ENCODE measurements around the gene FOCAD. TPM values are rescaled to one million over a fixed set of nuclear protein-coding genes. Genes with fewer than 3 reads are reported as not detected.

The FOCAD gene
- total RNA-seq, 2 donors from 2014 or later, result 21.5 to 85.7 TPM

DNA sequence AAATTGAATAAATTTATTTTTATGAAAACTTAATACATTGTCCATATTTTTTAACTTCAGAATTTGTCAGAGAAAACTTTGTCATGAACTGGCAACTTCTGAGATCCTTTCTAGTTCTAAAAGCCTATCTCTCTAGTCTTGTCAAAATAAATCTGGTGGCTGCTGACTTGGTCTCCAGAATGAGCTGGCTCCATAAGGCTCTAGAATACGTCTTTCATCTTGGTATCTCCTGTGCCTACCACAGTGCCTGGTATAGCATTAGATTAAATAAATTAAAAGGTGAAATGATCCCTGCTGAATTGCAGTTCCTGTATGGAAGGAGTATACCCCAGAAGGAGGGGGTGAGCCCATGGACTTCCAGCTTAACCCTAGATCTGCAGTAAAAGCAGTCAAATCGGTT is 2.6 kb upstream of the FOCAD start:
- intact Hi-C loops (cut with DNase I), result no loop called here
- no peak overlapping the region for H3K27ac ChIP-seq
- H3K4me1 ChIP-seq, result peaks cover 23% of the 10 kb centered on the region
- DNase-seq (no peak), ATAC-seq (no peak)
- no peak overlapping the region for H3K4me3 ChIP-seq
- 85 to 94% methylated on average over 2 of the region's 2 CpGs for WGBS, 2 donors
- no peaks in the 10 kb centered on the region for H3K36me3 ChIP-seq (replicated peaks in 1 of 2; ENCODE audit: insufficient read depth in 1 of 2, low read depth in 2 of 2)
- TF ChIP-seq, protein P1, sequence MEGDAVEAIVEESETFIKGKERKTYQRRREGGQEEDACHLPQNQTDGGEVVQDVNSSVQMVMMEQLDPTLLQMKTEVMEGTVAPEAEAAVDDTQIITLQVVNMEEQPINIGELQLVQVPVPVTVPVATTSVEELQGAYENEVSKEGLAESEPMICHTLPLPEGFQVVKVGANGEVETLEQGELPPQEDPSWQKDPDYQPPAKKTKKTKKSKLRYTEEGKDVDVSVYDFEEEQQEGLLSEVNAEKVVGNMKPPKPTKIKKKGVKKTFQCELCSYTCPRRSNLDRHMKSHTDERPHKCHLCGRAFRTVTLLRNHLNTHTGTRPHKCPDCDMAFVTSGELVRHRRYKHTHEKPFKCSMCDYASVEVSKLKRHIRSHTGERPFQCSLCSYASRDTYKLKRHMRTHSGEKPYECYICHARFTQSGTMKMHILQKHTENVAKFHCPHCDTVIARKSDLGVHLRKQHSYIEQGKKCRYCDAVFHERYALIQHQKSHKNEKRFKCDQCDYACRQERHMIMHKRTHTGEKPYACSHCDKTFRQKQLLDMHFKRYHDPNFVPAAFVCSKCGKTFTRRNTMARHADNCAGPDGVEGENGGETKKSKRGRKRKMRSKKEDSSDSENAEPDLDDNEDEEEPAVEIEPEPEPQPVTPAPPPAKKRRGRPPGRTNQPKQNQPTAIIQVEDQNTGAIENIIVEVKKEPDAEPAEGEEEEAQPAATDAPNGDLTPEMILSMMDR (IDR thresholded peaks at IDR 0.05), result no peak
- TF ChIP-seq POLR2A (IDR thresholded peaks at IDR 0.05), result no peak
- no peaks in the 10 kb centered on the region for H3K9me3 ChIP-seq
- no peaks in the 10 kb centered on the region for H3K27me3 ChIP-seq

DNA sequence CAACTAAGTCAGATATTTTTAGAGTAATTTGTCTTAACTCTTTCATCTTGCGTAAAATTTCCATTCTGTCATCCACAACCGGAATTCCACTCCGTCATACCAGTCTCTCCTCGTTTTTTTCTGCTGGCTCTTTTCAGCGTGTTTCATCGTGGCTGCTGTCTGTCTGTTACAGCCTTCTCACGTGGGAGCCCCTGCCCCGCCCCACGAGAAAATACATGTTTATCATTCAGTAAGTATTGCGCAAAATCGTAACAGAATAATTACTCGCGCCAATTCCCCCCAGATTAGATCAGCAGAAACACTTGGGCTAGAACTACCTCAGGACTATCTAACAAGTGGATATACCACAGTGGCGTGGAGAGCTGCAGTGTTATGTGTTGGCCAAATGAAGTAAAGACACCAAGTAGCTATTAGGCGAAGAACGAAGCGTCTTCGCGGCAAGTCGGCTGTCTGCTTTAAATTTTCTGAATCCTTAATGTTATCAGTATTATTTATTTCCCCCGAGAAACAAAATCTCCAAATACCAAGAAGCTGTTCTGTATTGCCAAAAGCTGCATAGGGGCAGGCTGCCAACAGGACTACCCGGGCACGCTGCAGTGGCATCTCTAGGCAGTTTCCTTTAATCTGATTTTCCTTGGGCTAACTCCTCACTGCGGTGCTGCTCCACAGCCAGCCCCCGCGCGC is 566 bp upstream of the FOCAD start:
- no peaks in the 10 kb centered on the region for H3K9me3 ChIP-seq
- TF ChIP-seq POLR2A (IDR thresholded peaks at IDR 0.05), result no peak
- TF ChIP-seq, protein P1 (IDR thresholded peaks at IDR 0.05), result peak in 2 of 7 experiments; percentile 10 to 16
- no peaks in the 10 kb centered on the region for H3K27me3 ChIP-seq
- peak; percentile 46 to 68 (median 56) for DNase-seq
- peaks cover 23% of the 10 kb centered on the region for H3K4me1 ChIP-seq
- WGBS, 2 donors, result 0 to 1% methylated on average over 23 to 27 of the region's 27 CpGs
- H3K4me3 ChIP-seq, result peak overlapping the region; percentile 24 to 56
- H3K27ac ChIP-seq, result peak overlapping the region; percentile 12 to 95 (median 92)
- intact Hi-C loops (cut with DNase I), result no loop called here
- peak; percentile 10 for ATAC-seq
- H3K36me3 ChIP-seq (replicated peaks in 1 of 2; ENCODE audit: insufficient read depth in 1 of 2, low read depth in 2 of 2), result no peaks in the 10 kb centered on the region

DNA sequence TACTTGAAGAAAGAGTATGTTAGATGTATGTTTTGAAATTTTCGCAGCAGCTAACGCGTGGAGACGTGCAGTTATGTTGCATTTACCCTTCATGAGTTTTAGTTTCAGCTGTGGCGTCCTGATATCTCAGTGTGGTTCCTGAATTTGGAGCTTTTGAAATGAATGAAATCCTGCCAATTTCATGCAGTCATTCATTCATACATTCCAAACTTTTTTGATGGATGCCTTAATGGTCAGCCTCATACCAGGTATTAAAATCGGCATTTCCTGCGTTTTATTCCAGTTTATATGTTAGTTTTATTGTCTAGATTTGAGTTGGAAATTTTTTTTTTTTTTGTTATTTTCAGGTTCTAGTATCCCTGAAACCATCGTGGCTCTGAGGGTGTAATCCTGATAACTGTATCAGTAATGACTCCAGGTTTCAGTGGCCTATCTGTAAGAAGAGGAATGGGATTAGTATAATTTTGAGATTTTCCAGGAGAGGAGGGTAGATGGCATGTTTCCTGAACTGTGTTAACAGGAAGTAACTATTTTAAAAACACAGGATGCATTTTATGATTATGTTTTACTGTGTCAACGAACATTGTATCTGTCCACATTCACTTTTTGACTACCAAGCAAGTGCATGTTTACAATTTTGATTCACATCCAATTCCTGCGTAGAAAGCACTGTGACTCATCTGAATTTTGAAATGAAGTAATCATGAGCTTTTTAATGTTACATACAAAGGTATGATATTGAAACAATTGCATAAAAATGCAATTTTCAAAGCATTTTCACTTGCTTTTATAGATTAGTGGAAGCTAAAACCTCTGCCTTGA is 1.0 kb downstream of the FOCAD start:
- Histone ChIP-seq H3K36me3 (replicated peaks in 1 of 2; ENCODE audit: insufficient read depth in 1 of 2, low read depth in 2 of 2) (no peaks in the 10 kb centered on the region), H3K4me3 (peak overlapping the region; percentile 30 to 56), H3K4me1 (peaks cover 23% of the 10 kb centered on the region), H3K9me3 (no peaks in the 10 kb centered on the region), H3K27me3 (no peaks in the 10 kb centered on the region), H3K27ac (peak overlapping the region; percentile 90 to 95 (median 94))
- TF ChIP-seq, protein P1 (IDR thresholded peaks at IDR 0.05), result no peak
- no peak for TF ChIP-seq POLR2A (IDR thresholded peaks at IDR 0.05)
- ATAC-seq (peak; percentile 5), DNase-seq (no peak)
- 1 to 2% methylated on average over 10 of the region's 10 CpGs for WGBS, 2 donors
- intact Hi-C loops (cut with DNase I), result no loop called here

DNA sequence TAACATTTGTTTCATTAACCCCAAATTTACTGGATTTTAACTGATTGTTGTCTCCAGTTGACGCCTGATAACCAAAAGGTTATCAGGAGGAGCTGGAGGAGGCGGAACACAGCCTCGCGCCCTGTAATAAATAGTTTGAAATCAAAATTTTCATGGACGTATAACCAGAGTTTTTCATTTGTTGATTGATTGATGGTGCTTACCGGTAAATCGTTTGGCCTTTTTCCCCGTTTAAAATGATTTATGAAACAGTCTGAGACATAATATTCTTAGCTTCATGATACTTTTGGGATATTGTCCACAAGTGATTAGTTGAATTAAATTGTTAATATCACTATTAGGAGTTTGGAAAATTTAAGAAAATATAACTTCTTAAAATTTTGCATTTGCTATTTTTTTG is 1.7 kb downstream of the FOCAD start:
- no peaks in the 10 kb centered on the region for H3K9me3 ChIP-seq
- DNase-seq (no peak), ATAC-seq (no peak)
- no peak for TF ChIP-seq POLR2A (IDR thresholded peaks at IDR 0.05)
- TF ChIP-seq, protein P1 (IDR thresholded peaks at IDR 0.05), result no peak
- H3K27ac ChIP-seq, result peak overlapping the region in 3 of 4 donors; percentile 90 to 95 (median 93)
- H3K4me1 ChIP-seq, result peaks cover 23% of the 10 kb centered on the region
- H3K4me3 ChIP-seq, result no peak overlapping the region
- H3K36me3 ChIP-seq (replicated peaks in 1 of 2; ENCODE audit: insufficient read depth in 1 of 2, low read depth in 2 of 2), result no peaks in the 10 kb centered on the region
- H3K27me3 ChIP-seq, result no peaks in the 10 kb centered on the region
- intact Hi-C loops (cut with DNase I), result no loop called here
- WGBS, 2 donors, result 21 to 27% methylated on average over 8 of the region's 8 CpGs

Measured in body of pancreas (tissue), 4 donors.